HS-27A (cell line): ENCODE measurements around the gene GRIN2D.

ENCODE experiments used
- DNase-seq: peaks from one replicate; pipeline ENCODE4 v3.0.0-alpha.2; 2012; ENCODE audit warnings: low read depth, missing footprints

Gene GRIN2D

DNA sequence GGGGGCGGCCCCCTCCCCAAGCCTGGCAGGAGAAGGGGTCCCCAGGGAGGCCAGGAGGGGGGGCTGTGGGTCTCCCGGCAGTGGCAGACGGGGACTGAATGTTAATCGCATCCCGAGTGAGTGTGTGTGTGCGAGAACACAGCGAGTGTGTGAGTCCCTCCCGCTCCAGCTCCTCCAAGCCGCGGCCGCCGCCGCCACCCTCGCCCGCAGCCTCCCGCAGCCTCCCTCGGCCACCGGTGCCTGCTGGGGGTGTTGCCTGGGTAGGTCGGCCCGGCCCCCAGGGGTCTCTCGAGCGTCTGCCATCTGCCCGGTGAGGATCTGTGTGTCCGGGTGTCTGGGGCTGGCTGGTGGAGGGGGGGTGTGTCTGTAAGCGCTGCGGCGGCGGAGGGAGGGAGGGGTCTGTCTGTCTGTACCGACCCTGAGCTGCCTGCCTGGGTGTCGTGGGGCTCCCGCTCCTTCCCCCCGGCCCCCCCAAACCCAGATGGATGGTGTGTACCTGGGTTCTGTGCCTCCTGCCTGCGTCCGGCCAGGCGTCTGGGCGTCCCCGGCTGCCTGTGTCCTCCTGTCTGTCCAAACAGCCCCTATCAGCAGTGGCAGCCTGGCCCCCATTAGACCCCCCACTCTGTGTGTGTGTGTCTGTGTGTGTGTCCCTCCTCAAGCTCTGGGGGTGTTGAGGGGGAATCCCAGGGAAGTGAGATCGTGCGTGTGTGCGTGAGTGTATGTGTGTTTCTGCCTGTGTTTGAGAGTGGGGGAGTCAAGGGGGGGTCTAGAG, at the start of gene GRIN2D:
Gene GRIN2D, plus strand, starts transcription at position 110 of the 772 bp plus-strand sequence. CDS start 4,725 bp downstream, outside the sequence.
- no peak for DNase-seq

- DNase-seq: no peak
Observed at GRCh38 chr19:48344892-48345291, 48.6 kb upstream of the GRIN2D start.

DNA sequence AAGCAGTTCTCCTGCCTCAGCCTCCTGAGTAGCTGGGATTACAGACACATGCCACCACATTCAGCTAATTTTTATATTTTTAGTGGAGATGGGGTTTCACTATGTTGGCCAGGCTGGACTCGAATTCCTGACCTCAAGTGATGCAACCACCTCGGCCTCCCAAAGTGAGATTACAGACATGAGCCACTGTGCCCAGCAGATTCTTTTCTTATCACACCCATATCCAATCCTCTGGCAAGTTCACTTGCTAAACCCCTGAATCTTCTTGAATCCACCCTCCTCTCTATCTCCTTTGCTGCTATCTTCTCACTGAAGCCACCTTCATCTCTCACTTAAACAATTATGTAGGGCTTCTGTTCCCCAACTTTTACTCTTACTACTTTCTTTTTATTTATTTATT, 47.3 kb upstream of the GRIN2D start:
- DNase-seq: no peak

DNA sequence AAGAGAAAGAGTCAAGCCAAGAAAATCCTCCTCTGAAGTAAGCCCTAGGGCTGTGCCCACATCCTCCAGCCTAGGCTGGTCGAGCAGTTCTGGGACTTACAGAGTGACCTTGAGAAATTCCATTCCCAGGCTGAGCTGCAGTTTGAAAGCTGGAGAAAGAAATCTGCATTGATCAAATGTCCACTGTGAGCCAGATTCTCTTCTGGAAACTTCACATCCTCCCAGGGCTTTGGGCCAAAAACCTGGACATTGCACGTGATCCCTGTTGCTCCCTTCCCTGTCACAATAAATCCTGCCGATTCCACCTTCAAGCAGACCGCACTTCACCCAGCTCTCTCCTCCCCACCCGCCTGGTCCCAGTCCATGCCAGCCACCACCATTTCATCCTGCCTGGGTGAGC, 45.4 kb upstream of the GRIN2D start:
- no peak for DNase-seq

DNA sequence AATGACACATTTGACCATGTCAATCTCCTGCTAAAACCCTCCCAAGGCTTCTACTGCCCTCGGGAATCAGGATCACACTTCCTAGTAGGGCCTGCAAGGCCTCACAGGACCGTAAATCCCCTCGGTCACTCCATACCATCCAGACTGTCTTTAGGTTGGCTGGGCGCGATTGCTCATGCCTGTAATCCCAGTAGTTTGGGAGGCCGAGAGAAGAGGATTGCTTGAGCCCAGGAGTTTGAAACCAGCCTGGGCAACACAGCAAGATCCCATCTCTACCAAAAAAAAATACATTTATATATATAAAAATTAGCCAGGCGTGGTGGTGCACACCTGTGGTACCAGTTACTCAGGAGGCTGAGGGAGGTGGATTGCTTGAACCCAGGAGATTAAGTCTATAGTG, 44.7 kb upstream of the GRIN2D start:
- DNase-seq: no peak

DNA sequence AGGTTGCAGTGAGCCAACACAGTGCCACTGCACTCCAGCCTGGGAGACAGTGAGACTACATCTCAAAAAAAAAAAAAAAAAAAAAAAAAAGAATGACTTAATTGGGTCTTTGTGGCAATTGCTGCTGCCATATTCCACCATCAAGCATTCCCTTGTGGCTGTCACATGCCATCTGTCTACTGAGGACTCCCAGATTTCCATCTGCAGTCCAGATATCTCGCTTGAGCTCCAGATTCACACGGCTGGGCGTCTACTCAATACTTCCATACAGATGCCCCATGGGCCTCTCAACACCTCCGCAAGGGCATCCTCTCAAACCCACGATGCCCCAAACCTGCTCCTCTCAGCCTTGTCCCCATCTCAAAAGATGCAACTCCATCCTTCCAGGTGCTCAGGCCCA, 42.6 kb upstream of the GRIN2D start:
- DNase-seq: no peak

DNA sequence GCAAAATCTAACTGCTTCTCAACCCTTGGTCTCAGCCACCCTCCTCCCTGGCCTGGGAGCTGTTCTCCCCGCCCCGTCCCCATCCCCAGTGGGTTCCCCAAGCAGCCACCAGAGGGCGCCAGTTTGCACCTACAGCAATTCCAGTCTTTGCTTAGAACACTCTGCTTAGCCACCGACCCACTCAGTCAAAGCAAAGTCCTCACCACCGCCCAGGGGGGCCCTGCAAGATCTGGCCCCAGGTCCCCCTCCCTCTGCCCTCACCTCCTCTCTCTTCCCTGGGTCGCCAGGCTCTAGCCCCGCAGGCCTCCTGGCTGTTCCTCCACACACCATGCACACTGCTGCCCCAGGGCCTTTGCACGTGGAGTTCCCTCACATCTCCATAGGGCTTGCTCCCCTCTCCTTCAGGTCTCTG, 42.1 kb upstream of the GRIN2D start:
- no peak for DNase-seq

DNA sequence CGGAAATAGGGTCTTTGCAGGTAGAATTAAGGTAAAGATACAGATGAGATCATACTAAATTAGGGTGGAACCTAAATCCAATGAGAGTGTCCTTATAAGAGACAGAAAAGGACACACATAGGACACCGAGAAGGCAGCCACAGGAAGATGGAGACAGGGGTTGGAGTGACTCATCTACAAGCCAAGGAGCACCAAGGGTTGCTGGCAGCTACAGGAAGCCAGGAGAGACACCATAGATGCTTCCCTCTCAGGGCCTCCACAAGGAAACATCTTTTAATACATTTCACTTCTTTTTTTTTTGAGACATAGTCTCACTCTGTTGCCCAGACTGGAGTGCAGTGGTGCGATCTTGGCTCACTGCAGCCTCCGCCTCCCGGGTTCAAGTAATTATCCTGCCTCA, 39.8 kb upstream of the GRIN2D start:
- DNase-seq: no peak

- no peak for DNase-seq
Observed at GRCh38 chr19:48354332-48354992, 39.0 kb upstream of the GRIN2D start.

- no peak for DNase-seq
Observed at GRCh38 chr19:48355365-48355954, 38.0 kb upstream of the GRIN2D start.

DNA sequence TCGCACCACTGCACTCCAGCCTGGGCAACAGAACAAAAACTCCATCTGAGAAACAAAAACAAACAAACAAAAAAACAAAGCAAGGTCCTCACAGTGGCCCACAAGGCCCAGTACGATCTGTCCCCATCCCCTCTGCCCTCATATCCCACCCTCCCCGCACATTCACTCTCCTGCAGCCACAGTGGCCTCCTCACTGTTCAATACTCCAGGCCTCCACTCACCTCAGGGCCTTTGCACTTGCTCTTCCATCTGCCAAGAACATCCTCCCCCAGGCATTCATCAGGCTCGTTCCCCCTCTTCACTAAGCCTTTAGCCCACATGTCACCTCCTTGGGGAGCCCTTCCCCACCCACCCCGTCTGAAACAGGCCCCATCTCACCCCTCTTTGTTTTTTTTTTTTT, 34.3 kb upstream of the GRIN2D start:
- DNase-seq: no peak

GRCh38 chr19:48361912-48362311, 31.6 kb upstream of the GRIN2D start:
- no peak for DNase-seq

DNA sequence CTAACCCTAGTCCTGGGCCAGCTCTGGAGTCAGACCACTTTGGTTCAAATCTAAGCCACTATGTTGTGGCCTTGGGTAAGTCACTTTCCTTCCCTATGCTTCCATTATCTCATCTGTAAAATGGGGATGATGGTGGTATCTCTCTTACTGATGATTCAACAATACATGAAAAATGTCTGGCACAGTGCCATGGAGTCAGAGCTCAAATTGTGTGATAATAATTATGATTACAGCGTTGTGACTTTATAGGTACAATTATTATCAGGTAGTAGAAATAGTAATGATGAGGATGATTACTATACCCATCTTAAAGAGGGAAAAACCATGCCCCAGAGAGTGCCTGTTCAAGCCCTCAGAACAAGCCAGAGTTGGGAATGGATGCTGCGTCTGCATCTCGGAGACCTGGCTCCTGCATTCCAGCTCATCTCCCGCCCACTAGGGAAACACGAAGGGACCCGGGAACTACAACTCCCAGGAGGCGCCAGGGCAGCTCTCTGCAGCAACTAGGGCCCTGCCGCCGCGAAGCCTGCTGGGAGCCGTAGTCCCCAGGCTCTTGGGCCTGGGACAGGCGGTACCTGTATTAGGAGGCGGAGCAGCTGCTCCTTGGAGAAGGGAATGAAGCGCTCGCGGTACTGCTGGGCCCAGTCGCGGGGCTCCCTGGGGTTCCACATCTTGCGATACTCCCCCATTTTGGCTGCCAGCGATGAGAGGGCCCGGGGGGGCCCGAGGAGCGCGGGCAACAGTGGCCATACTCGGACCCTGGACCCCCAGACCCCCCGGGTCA, 30.6 kb upstream of the GRIN2D start:
- peak; percentile 93 for DNase-seq

DNA sequence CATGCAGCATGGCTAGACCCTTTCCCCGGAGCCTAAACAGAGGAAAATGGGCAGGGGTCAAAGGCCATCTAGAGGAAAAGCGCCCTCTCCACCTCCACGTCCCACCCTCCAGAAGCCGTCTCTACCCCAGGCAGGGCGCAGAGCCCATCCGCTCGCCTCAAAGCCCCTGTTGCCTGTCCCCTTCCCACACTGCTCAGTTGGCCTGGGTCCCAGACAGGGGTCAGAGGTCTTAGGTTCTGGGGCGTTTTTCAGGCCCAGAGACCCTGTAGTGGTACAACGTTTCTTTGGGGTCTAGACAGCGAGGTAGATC, 30.0 kb upstream of the GRIN2D start:
- DNase-seq: no peak

DNA sequence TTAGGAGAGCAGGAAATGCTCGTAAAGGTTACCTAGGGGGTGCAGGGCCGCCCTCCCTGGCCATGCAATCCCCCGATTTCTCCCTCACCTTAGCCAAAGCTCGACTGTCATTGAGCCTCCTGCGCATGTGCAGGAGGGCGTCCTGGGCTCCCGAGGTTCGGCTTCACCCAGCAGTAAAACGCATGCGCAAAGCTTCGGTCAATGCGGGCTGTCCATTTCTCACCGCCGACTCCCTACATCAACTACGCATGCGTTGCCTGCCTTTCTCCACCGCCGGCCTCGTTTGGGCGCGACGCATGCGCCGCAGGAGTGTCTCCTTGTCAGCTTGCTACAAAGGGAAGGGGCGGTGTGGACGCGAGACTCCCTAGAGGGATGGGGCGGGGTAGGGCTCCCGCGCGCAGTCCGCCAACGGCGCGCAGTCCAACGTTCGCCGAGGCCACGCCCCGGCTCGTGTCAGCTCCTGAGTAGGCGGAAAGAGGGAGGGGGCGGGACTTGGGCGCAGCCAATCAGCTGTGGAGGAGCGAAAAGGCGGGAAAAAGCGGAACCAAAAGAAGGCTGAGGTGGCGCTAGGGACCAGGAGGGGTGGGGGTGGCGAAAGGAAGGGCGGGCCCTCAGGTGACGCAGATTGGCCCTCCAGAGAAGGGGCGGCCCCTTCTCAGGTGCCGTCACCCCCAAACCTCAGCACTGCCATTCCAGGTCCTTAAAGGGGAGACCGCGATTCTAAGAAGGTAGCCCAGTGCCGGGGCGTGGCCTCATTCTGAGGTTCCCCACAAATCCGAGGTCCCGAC, 29.5 kb upstream of the GRIN2D start, which contains the start of the genes SYNGR4 and TMEM143:
Gene SYNGR4, plus strand, starts transcription at position 558 of the 788 bp plus-strand sequence. CDS start 1,476 bp downstream, outside the sequence.
Gene TMEM143, minus strand, starts transcription at position 131 of the 788 bp plus-strand sequence. Its CDS starts 20 bp downstream, at position 111.
- DNase-seq: peak; percentile 100

DNA sequence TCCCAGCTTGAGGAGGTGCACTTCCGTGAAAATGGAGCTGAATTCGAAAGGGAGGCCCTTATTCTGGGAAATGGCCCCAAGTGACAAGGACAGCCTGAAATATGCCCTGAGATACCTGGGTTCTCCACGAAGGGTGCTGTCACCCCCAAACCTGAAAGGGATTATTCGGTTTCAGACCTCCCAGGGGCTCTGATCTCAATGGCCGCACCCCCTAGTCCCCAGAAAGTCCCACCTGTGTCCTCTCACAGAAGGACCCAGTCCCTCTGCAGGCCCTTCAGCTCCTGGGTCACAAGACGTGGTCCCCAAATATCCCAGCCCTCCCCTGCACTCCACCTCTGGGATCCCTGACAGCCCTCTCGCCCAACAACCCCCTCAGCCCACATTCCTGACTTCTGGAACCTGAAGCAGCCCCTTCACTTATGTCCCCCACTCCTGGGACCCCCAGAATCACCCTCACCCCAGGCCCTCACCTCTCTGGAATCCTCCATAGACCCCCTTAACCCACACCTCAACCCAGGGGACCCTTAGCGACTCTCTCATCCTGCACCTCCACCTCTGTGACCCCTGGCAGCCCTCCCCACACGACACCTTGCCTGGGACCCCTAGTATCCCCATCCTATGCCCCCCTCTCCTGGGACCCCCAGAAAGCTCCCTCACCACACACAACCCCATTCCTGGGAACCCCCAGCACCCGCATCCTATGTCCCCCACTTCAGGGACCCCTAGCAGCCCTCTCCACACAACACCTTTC, 28.7 kb upstream of the GRIN2D start:
- no peak for DNase-seq

GRCh38 chr19:48365602-48366001, 27.9 kb upstream of the GRIN2D start:
- no peak for DNase-seq

GRCh38 chr19:48367855-48368254, 25.6 kb upstream of the GRIN2D start:
- no peak for DNase-seq

DNA sequence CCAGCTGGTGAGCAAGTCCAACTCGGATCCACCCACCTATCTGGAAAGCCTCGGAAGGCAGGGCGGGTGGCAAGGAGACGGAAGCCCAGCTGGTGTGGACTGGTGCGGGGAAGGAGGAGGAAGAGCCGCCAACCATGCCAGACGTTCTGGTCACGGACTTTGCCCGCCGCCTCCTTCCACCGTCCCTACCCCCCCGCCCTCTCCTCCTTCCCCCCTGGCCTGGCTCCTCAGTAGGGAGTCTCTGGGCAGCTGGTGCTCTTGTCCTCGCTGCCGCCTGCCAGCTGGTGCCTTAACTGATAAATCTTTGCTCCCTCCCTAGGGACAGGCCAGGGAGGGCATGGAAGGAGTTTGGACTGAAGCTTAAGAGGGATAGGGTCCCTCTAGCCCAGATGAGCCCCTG, 24.5 kb upstream of the GRIN2D start:
- DNase-seq: no peak

GRCh38 chr19:48370955-48371354, 22.5 kb upstream of the GRIN2D start:
- no peak for DNase-seq

DNA sequence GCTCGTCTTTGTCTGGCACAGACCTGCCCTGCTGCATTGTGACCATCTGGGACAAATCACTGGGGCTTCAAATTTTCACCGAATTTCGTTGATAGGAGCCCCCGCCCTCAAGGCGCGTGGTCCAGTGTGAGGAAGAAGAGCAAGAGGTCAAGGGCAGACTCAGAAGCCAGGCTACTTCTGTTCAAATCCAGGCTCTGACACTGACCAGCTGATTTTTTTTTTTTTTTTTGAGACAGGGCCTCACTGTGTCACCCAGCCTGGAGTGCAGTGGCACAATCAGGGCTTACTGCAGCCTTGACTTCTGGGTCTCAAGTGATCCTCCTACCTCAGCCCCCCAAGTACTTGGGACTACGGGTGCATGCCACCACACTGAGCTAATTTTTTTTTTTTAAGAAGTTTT, 22.1 kb upstream of the GRIN2D start:
- DNase-seq: no peak
